ENCODE results near the gene CASP2. TPM values are rescaled to one million over a fixed set of nuclear protein-coding genes. Genes with fewer than 3 reads are reported as not detected.

The CASP2 gene
- total RNA-seq, result 8.7 and 19.0 TPM in 2 replicates

DNA sequence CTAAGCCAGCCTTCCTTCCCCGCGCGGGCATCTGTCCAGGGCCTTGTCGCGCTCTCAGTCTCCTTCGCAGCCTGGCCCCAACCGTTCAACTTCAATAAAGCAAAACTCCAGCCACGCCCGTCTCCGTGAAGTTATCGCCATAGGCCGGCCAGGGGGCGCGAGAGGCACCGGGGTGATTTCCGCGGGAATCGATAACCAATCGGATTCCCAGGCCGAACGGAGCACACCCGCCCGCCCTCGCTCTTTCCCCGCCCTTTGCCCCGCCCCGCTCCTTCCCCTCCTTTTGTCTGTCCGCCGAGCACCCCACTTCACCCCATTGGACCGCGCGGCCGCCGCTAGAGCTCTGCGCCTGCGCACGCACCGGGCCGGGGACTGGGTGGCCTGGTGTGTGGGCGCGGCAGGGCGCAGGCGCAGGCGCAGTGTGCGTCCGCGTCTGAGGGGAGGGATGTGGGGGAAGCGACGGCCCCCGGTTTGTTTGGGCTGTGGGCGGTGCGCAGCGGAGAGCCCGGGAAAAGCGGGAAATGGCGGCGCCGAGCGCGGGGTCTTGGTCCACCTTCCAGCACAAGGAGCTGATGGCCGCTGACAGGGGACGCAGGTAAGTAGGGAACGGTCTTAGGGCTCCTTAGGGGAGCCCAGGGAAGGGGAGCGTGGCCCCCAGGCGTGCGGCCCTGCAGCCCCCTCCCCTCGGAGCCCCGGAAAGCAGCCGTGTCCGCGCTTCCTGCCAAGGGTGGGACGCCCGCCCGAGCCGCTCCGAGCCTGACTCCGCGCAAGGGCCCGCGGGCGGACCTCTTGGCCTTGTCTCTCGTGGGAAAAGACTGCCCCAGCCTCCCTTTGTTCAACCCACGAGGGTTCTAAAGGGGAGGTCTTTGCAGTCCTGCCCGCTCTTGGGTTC, at the start of gene CASP2:
Gene CASP2, plus strand, starts transcription at position 417 of the 892 bp plus-strand sequence. Its CDS starts 105 bp downstream, at position 522.
- DNase-seq (ENCODE audit: low read depth), result peak; percentile 83

DNA sequence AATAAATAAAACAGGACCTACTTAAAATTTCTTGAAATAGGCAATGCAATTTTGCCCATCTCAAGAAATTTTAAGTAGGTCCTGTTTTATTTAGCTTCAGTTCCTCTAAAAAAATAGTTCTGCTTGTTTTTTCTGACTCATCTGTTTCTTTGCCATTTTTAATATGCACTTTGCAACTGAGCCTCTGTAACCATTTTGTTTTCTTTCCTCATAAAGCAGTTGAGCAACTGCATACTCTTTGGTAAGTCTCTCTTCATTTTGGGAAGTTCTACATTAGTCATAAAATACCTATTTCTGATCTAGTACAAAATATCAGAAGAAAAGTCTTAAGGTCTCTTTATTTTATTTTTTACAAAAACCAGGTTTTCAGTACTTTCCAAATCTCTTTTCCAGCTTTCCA, 48.3 kb upstream of the CASP2 start:
- no peak for DNase-seq (ENCODE audit: low read depth)

DNA sequence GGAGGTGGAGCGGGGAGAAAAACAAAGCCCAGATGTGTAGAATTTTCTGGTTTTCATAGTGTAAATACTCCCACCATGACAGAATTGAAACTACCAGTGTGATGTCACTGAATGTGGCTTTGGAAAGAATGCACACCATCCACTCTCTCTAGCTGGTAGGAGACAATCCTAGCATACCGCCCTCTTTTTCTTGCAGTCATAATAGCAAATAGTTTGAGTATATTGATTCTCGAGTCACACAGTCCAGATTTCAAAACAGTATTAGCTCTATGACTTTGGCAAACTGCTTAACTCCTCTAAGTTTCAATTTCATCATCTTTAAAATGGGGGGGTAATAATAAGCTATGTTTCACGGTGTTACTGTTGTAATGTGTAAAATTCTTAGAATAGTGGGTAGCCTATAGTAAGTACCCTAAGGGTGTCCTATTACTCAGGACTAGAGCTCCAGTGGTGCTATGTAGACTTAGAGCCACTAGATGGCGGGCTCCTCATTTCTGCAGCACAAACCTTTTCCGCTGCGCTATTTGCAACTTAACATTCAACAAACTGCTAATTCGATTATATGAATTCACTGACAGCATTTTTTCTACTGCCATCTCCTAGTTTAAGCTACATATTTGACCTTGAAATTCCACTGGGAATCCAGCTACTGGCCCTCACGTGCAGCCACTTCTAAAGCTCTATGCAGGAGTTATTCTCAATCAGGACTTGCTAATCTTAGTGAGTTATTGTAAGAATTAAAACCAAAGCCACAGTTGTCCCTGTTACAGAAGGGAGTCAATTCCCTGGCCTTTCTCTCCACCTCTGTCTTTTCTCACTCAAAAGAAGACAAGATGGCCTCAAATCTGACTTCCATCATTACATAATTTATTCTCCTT, 47.6 kb upstream of the CASP2 start:
- DNase-seq (ENCODE audit: low read depth), result peak; percentile 78

DNA sequence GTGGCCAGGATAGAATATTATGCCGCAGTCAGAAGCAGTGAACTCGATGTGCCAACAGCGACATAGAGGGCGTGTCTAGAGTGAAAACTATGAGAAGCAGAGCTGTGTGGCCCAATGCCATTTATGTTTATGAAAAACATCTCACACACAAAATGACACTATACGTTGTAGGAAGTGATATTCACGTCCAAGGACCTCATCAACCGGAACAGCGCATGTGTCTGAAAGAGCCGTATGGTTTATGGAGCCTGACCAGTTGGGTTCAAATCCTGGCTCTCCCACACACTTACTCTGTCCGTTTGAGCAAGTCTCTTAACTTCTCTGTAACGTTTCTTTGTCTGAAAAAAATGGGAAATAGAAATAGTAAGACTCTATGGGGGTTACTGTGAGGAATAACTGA, 45.8 kb upstream of the CASP2 start:
- DNase-seq (ENCODE audit: low read depth), result no peak

DNA sequence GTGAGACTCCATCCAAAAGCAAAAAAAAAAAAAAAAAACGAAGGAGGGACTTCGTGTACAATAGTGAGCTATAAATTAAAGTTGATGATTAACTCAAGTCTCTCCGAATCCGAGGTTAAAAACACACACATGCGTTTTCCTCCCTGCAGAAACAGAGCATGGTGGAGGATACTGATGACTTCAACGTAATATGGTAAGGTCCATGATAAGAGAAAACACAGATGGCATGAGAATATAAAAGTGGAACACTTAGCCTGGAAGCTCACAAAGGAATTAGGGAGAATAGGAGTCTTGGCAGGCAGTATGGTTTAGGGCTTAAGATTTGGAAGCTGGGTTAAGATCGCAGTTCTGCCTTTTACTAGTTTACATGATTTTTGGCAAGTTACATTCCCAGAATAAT, 45.0 kb upstream of the CASP2 start:
- DNase-seq (ENCODE audit: low read depth), result no peak

DNA sequence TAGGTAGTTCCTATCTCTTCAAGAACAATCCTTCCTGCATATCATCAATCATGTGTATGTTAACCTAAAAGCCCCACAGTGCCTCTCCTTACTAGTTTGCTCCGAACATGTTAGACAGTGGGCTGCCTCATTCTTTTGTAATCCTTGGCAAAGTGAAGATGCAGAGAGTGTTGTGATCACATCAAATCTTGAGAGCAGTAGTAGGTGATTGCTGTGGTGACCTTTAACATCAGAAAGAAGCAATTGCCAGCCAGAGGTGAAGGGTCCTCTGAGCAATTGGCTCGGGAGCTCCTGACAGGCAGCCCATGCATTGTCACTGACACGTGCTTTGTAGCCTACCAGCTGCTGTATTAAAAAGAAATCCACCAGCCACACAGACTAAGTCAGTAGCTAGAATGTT, 44.5 kb upstream of the CASP2 start:
- DNase-seq (ENCODE audit: low read depth), result no peak

DNA sequence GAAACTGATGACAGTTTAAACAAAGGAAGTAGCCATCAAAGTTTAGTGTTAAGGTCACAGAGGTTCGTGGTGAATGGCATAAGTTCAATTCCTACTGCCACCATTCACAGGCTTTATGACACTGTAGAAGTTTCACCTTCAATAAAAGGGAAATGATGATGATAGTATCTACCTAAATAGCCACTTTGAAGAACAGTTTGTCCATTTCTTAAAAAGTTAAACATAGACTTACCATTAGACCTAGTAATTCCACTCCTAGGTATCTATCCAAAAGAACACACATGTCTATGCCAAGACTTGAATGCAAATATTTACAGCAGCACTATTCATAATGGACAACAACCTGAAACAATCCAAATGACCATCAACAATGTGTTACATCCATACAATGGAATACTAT, 43.8 kb upstream of the CASP2 start:
- DNase-seq (ENCODE audit: low read depth), result no peak

DNA sequence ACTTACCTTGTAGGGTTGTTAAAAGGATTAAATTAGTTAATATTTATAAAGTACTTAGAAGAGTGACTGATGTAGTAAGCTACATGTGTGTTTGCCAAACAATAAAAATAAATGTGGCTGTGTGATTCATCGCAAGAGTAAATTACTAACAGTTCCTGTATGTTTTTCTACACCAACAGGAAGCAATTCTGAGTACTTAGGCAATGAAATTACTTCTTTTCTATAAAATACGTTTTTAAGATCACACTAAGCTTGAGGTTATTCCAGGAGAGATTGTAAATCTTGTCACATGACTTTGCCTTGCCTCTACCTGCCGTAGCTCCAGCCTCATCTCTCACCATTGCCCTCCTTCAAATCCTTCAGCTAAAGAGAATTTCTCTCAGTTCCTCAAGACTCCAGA, 43.0 kb upstream of the CASP2 start:
- DNase-seq (ENCODE audit: low read depth), result peak; percentile 89

DNA sequence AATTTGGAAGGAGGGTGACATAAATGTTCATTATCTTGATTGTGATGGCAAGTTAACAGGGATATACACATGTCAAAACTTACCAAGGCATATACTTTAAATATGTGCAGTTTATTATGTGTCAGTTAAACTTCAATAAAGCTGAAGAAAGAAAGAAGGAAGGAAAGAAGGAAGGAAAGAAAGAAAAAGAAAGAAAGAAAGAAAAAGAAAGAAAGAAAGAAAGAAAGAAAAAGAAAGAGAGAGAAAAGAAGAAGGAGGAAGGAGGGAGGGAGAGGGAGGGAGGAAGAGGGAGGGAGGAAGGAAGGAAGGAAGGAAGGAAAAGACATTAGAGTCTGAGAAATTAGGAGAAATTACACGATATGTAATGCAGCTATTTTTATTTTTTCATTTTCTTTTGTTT, 40.8 kb upstream of the CASP2 start:
- DNase-seq (ENCODE audit: low read depth), result no peak

DNA sequence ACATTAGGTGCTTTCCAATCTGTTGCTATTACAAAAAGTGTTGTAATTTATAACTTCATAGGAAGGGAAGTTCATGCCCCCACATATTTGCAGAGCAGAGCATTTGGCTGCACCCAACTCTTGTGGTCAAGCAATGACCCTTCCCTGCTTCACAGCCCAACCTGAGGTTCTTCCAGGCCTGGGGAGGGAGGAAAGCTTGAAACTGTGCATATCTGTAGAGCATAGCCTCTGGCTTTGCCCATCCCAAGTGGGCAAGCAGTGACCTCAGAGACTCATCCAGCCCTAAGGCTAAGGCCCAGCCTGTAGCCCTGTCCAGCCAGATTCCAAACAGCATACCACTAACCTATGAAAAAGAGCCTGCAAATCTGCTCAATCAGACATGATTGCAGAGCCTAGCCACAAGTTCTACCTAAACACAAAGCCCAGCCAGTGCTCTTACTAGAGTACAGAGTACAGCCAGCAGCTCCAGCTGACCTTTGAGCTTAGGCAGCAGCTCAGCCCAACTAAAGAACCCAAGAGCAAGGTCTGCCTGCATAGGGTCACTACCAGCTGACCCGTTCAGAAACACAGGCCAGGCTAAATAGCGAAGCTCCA, 39.3 kb upstream of the CASP2 start:
- DNase-seq (ENCODE audit: low read depth), result peak; percentile 72

DNA sequence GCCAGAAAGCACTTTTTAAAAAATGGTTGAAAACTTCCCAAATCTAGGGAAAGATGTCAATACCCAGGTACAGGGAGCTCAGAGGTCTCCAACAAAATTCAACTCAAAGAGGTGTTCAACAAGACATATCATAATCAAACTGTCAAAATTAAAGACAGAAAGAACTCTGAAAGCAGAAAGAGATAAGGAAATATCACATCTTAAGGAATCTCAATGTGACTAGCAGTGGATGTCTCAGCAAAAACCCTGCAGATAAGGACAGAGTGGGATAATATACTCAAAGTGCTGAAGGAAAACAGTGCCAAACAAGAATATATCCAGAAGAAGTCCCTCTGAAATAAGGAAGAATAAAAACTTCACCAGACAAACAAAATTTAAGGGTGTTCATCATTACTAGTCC, 38.0 kb upstream of the CASP2 start:
- no peak for DNase-seq (ENCODE audit: low read depth)

DNA sequence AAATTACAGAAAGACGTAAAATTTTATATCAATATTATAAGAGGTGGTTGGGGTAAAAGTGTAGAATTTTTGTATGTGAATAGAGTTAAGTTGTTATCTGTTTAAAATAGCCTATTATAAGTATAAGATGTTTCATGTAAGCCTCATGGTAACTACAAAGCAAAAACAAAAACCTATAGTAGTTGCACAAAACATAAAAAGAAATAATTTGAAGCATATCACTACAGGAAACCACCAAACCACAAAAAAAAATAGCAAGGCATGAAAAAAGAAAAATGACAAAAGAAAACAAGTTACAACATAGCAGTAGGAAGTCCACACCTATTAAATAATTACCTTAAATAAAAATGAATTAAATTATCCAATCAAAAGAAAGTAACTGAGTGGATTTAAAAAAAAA, 37.3 kb upstream of the CASP2 start:
- DNase-seq (ENCODE audit: low read depth), result no peak

DNA sequence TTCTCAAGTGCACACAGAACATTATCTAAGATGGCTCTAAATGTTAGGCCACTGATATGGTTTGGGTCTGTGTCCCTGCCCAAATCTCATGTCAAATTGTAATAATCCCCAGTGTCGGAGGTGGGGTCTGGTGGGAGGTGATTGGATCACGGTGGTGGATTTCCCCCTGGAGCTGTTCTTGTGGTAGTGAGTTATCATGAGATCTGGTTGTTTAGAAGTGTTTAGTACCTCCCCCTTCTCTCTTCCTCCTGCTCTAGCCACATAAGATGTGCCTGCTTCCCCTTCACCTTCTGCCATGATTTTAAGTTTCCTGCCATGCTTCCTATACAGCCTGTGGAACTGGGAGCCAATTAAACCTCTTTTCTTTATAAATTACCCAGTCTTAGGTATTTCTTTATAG, 36.1 kb upstream of the CASP2 start:
- DNase-seq (ENCODE audit: low read depth), result no peak

DNA sequence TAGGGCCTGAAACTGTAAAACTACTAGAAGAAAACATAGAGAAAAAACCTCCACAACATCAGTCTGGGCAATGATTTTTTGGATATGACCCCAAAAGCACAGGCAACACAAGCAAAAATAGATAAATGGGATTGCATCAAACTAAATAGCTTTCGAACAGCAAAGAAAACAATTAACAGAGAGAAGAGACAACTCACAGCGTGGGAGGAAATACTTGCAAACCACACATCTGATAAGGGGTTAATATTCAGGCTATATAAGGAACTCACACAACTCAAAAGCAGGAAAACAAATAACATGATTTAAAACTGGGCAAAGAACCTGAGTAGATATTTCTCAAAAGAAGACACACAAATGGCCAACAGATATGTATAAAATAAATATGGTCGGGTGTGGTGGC, 32.6 kb upstream of the CASP2 start:
- no peak for DNase-seq (ENCODE audit: low read depth)

DNA sequence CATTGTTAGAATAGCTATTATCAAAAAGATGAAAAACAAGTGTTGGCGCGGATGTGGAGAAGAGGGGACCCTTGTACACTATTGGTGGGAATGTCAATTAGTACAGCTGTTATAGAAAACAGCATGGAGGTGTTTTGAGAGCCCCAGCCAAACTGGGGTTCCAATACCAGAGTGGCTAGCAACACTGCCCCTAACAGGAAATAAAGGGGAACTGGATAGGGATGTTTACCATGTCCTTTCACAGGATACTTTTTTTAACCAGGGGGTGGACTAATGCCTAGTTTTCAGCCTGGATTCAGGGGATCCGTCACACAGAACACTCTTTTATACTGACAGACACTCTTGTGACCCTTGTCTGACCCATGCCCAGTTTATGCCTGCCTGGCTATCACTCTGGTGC, 31.8 kb upstream of the CASP2 start:
- DNase-seq (ENCODE audit: low read depth), result no peak

DNA sequence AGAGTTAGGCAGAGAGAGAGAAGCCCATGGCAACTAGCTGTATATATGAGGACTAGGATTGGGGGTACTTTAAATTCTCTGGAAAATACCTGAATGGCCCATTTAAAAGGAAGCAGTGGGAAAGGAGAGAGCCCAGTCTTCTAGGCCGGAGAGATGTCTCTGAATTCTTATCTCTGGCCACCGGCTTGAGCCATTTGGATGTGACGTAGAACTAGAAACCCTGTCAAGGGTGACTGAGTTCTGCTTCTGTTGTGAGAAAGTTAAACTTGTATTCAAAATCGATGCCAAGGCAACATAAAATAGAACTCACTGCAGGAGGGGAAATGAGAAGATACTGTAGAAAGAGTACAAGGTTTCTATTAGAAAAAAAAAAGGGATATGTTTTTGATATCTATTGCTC, 31.2 kb upstream of the CASP2 start:
- no peak for DNase-seq (ENCODE audit: low read depth)

DNA sequence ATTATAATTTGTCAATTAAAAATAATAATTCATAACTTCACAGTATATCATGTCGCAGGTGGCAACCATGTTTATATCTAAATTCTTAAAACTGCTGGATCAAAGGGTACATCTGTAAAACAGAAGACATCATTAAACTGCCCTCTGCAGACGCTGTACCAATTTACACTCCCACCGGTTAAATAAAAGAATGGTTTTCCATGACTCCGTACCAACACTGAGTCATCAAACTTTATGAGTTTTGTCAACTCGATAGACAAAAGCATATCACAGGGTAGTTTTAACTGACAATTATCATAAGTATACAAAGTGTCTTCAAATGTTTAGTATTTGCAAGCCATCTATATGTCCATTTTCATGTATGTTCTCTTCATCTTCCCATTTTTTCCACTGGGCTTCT, 30.6 kb upstream of the CASP2 start:
- DNase-seq (ENCODE audit: low read depth), result no peak

DNA sequence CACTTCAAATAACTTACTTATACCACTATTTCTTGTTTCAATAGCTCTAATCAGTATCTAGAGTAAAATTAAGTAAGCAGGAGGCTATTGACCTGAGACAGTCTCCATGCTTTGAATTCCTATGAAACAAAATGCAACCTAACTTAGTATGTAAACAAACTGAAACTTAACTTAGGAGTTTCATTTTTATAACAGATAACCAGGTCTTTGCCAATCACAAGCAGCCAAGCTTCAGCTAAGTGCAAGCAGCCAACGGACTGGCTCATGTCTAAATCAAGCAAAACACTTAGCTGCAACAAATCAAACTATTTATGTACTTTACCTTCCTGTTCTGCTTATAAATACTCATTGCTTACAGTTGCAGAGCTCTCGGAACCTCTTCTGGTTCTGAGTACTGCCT, 29.3 kb upstream of the CASP2 start:
- DNase-seq (ENCODE audit: low read depth), result no peak

DNA sequence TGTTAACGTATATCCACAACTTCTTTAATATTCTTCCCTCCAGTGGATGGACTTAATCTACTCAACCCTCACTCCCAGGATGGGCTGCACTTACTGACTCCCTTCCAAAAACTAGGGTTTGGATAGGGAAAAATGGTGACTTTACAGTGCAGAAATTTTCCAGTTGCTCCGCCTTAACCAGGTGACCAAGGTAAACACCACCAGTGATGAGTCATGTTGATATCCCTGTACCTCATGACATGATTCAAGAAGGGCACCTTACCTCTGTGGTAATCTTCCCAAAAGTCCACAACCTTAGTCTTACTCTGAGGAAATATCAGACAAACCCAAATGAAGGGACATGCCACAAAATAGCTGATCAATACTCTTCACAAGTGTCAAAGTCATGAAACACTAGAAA, 28.4 kb upstream of the CASP2 start:
- DNase-seq (ENCODE audit: low read depth), result no peak

DNA sequence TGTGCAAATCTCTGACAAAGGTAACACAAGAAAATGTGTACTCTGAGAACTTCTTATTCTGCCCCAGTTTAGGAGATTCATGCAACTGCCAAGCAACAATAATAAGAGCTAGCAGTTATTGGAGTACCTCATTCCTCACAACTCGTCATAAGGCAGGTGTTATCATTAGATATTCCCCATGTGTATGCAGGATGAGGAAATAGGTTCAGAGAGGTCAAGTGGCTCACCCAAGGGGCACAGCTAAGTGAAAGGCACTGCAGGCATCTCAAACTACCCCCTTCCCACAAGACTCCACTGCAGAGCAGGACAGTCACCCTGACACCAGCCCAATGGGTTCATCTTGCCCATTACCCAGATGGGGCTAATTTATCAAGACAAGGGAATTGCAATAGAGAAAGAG, 26.2 kb upstream of the CASP2 start:
- DNase-seq (ENCODE audit: low read depth), result no peak

DNA sequence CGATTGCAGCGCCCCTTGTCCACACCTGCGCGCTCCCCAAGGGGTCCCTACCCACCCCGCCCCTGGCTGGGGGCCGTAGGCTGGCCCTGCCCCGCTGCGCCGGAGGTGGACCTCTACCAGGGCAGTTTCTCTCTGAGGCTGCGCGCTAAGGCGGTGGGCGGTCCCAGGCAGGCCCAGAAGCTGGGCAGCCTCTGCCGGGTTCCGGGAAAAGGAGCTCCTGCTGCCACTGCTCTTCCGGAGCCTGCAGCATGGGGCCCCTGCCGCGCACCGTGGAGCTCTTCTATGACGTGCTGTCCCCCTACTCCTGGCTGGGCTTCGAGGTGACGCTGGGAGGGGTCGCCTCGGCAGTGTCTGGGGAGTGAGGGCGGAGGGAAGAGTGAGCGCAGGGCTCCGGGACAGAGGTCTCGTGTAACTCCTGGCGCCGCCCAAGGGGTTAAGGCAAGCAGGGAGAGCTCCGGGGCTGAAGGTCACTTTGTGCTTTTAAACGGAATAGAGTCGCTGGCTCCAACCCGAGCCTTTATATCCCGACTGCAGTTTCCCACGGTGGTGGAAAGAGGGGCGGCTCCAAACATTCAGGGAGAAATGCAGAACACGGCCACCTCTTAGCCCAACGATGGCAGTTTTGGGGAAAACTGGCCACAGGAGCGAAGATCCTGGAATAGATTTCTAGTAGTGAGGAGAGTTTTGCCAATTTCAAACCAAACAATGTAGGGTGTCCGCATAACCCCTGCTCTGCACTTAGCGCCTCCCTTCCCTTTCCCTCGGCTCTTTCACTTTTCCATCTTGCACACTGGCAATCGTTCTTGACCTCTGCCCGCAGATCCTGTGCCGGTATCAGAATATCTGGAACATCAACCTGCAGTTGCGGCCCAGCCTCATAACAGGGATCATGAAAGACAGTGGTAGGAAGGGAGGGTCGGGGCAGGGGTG, 24.6 kb upstream of the CASP2 start, which contains the start of gene GSTK1:
Gene GSTK1, plus strand, starts transcription at position 176 of the 930 bp plus-strand sequence. Its CDS starts 73 bp downstream, at position 249.
- DNase-seq (ENCODE audit: low read depth), result peak; percentile 48

Measured in renal cortical epithelial cell (primary cell).